Large intestine (tissue), 3 donors: Measurements from ENCODE around the gene STX16. TPM values are rescaled to one million over a fixed set of nuclear protein-coding genes. Genes with fewer than 3 reads are reported as not detected.

Experiments
- DNase-seq, 2 donors: peaks; one replicate each; pipeline versions ENCODE4 v3.0.0 to v3.0.0-alpha.2; 2013
- H3K27ac ChIP-seq: one replicate; pipeline ENCODE4 v1.5.1; 2013; ENCODE audit warnings: low read length
- H3K27me3 ChIP-seq: 2 replicates; pipeline ENCODE4 v1.6.1; 2013; ENCODE audit warnings: low read length; ENCODE audit not compliant: control insufficient read depth, insufficient read depth
- H3K36me3 ChIP-seq: 2 replicates; pipeline ENCODE4 v1.6.1; 2013; ENCODE audit warnings: low read length; ENCODE audit not compliant: control insufficient read depth, insufficient read depth
- H3K4me1 ChIP-seq: one replicate; pipeline ENCODE4 v1.6.1; 2013; ENCODE audit warnings: low read length; ENCODE audit not compliant: control insufficient read depth, insufficient read depth
- H3K4me3 ChIP-seq: one replicate; pipeline ENCODE4 v1.5.1; 2013; ENCODE audit warnings: low read length
- H3K9me3 ChIP-seq: one replicate; pipeline ENCODE4 v1.6.1; 2013; ENCODE audit warnings: mild to moderate bottlenecking, low read depth, low read length, moderate library complexity; ENCODE audit not compliant: control insufficient read depth
- WGBS: methylation state at CpG from one replicate; pipeline ENCODE4 v1.1.5; 2013; ENCODE audit warnings: low lambda C conversion rate; ENCODE audit not compliant: insufficient coverage; 5-methylcytosine and 5-hydroxymethylcytosine counted together
- polyA plus RNA-seq: library from polyadenylated mRNA; unstranded; fragments of 120-200 nt; gene quantifications from one replicate; pipeline ENCODE4 v1.2.1, GENCODE V29; 2013

The STX16 gene
- polyA plus RNA-seq, 1 donor: 80.6 TPM

DNA sequence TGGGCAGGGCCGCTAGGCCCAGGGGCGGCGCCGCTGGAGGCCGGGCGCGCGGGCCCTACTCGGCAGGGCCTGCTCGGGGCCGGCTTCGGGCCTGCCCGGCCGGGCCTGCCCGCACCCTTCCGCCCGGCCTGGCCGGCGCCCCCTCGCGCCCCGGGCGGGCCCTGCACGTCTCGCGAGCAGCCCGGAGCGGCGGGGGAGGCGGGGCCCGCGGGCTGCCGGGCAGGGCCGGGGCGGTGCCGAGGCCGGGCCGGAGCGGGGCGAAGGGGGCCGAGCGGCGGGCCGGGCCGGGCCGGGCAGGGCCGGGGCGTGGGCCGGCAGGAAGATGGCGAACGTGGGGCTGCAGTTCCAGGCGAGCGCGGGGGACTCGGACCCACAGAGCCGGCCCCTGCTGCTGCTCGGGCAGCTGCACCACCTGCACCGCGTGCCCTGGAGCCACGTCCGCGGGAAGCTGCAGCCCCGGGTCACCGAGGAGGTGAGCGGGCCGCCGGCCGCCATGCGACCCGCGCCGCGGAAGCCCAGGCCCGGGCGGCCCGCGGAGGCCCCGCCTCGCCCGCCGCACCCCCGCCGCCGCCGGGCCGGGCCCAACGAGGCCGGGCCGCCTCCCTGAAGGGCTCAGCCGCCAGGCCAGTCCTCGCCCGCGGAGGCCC, 41.6 kb downstream of the STX16 start, which contains the start of gene NPEPL1:
NPEPL1 (plus strand) TSS at position 222 of the 647 bp plus-strand sequence; CDS start at position 323, 101 bp downstream.
- Histone ChIP-seq H3K4me3 (peak within 1 kb of the TSS; percentile 32), H3K27ac (peak within 1 kb of the TSS; percentile 29), H3K9me3 (peaks cover 8% of the 10 kb centered on the region), H3K4me1 (peaks cover 12% of the 10 kb centered on the region), H3K36me3 (peaks cover 25% of the 10 kb centered on the region), H3K27me3 (no peaks in the 10 kb centered on the region)
- WGBS: no CpG with 5 or more reads among the region's 93 CpGs
- DNase-seq: peak; percentile 47 to 77

DNA sequence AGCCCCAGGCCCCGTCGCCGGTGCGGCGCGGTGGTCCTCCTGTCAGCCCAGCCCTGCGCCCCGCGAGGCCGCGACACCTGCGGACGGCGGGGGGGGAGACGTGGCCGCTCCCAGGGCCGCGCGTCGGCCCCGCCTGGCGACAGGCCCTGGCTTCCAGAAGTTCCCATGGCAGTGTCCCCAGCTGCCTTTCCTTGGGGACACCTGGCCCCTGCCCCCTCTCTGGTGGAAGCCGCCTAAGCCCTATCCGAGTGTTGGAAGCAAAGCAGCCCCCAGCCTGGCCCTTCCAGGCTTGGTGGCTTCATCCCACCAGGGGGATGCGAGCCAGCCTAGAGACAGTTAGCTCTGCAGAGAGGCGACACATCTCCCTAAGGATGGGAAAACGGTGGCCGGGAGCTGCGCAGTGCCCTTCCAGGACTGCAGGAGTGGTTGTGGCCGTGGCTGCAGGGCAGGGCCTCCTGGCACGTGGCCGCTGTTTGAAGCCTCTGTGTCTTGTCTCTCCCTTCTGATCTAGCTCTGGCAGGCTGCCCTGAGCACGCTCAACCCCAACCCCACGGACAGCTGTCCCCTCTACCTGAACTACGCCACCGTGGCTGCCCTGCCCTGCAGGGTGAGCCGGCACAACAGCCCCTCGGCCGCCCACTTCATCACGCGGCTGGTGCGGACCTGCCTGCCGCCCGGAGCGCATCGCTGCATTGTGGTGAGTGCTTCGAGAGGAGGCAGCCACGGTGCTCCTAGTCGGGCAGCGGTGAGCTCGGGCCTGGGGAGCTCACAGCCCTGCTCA, 42.3 kb downstream of the STX16 start:
- WGBS: no CpG with 5 or more reads among the region's 51 CpGs
- Histone ChIP-seq H3K9me3 (peaks cover 8% of the 10 kb centered on the region), H3K4me3 (peak overlapping the region; percentile 21), H3K4me1 (peaks cover 12% of the 10 kb centered on the region), H3K27me3 (no peaks in the 10 kb centered on the region), H3K27ac (no peak overlapping the region), H3K36me3 (peaks cover 31% of the 10 kb centered on the region)
- peak in 1 of 2 donors; percentile 61 for DNase-seq

DNA sequence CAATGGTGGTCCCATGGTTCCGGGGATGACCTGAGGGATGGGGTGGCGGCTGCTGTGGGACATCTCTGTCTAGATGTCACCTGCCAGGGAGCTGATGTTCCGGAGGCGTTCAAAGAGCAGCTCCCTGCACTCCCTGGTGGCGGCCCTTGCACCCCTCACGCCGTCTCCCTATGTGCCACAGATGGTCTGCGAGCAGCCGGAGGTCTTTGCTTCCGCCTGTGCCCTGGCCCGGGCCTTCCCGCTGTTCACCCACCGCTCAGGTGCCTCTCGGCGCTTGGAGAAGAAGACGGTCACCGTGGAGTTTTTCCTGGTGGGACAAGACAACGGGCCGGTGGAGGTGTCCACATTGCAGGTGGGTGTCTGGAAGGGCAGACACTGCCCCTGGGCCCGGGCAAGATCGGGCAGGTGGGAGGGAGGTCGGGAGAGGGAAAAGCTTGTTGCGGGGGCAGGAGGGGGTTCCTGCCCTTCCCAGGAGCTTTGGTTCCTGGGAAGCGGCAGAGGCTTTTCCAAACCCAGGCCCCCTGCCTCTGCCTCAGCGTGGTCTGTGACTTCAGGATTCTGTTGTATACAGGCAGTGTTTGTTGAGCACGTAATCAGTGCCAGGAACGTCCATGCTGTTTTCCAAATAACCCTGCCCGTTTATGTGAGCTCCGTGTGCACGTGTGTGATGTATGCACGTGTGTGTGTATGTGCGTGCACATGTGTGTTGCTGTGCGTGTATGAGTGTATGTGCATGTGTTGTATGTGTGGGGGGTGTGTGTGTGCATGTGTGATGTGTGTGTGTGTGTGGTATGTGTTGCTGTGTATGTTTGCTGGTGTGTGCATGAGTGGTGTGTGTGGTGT, 43.4 kb downstream of the STX16 start:
- DNase-seq: no peak
- Histone ChIP-seq H3K4me3 (no peak overlapping the region), H3K36me3 (peaks cover 40% of the 10 kb centered on the region), H3K27me3 (no peaks in the 10 kb centered on the region), H3K9me3 (peaks cover 8% of the 10 kb centered on the region), H3K4me1 (peaks cover 12% of the 10 kb centered on the region), H3K27ac (no peak overlapping the region)
- WGBS: no CpG with 5 or more reads among the region's 33 CpGs

DNA sequence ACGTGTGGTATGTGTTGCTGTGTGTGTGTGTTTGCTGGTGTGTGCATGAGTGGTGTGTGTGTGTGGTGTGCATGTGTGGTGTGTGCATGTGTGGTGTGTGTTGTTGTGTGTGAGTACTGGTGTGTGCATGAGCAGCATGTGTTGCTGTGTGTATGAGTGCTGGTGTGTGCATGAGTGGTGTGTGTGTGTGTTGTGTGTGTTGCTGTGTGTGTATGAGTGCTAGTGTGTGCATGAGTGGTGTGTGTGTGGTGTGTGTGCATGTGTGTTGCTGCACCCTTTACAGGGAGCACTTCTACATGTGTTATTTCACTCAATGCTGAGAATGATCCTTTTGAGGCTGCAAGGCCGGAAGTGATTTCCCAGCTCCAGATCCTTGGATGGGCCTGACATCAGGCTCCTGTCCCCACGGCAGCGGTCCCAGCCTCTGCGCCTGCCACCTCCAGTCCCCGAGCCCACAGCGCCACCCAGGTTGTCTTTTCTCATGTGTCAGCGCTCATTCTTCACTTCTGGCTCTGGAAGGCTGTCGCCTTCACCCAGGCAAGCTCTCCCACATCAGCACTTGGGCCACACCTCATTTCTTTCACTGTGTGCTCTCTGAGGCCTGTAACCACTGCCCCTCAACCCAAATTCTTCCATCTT, 44.1 kb downstream of the STX16 start:
- DNase-seq: no peak
- H3K27ac ChIP-seq: no peak overlapping the region
- no peak overlapping the region for H3K4me3 ChIP-seq
- H3K27me3 ChIP-seq: no peaks in the 10 kb centered on the region
- WGBS: 80% methylated on average over 1 of the region's 9 CpGs
- H3K4me1 ChIP-seq: peaks cover 12% of the 10 kb centered on the region
- peaks cover 8% of the 10 kb centered on the region for H3K9me3 ChIP-seq
- H3K36me3 ChIP-seq: peaks cover 45% of the 10 kb centered on the region

DNA sequence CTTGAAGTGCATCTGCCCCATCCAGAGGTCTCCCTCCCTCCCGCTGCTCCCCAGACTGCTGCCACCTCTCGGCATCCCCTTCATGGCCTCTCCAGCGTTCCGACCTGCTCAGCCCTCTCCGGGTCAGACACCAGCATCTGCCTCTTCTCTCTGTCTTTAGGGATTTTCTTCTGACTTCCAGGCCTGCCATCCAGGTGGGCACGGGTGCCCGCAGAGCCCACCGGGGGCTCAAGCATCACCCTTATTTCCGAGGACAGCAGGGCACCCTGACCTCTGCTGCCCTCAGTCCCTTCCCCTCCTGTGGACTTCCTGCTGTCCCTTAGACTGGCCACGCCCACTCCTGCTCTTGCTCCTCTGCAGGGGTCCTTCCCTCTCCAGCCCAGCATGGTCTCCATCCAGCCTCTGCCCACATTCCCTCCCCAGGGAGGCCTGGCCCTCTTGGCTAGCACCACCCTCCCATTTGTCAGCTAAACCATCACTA, 44.9 kb downstream of the STX16 start:
- Histone ChIP-seq H3K27me3 (no peaks in the 10 kb centered on the region), H3K9me3 (peaks cover 8% of the 10 kb centered on the region), H3K36me3 (peaks cover 48% of the 10 kb centered on the region), H3K27ac (no peak overlapping the region), H3K4me3 (no peak overlapping the region), H3K4me1 (peaks cover 15% of the 10 kb centered on the region)
- no peak for DNase-seq
- 70% methylated on average over 2 of the region's 10 CpGs for WGBS

DNA sequence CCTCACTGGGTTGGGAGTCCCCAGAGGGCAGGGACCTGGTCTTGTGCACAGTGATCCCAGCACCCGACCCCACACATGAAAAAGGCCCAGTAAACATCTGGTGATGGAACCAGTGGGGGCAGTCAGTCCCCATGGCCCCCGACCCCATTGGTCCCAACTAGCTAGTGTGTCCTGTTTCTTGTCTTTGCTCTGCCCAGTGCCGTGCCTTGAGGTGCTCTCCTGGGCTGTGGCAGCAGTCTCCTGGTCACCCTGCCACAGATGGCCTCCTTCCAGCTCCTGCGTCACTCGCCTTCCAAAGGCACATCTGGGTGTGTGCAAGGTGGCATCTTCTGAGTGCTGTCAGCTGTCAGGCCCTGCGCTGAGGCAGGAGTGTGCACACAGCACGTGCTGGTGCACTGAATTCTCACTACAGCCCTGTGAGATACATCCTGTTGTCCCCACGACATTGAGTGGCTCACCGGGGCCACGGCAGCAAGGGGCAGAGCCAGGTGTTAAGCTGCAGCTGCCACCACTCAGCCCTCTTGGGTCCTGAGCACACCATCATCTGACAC, 45.4 kb downstream of the STX16 start:
- H3K4me3 ChIP-seq: no peak overlapping the region
- H3K27ac ChIP-seq: no peak overlapping the region
- peaks cover 8% of the 10 kb centered on the region for H3K9me3 ChIP-seq
- H3K4me1 ChIP-seq: peaks cover 15% of the 10 kb centered on the region
- DNase-seq: no peak
- peaks cover 50% of the 10 kb centered on the region for H3K36me3 ChIP-seq
- WGBS: no CpG with 5 or more reads among the region's 10 CpGs
- no peaks in the 10 kb centered on the region for H3K27me3 ChIP-seq

DNA sequence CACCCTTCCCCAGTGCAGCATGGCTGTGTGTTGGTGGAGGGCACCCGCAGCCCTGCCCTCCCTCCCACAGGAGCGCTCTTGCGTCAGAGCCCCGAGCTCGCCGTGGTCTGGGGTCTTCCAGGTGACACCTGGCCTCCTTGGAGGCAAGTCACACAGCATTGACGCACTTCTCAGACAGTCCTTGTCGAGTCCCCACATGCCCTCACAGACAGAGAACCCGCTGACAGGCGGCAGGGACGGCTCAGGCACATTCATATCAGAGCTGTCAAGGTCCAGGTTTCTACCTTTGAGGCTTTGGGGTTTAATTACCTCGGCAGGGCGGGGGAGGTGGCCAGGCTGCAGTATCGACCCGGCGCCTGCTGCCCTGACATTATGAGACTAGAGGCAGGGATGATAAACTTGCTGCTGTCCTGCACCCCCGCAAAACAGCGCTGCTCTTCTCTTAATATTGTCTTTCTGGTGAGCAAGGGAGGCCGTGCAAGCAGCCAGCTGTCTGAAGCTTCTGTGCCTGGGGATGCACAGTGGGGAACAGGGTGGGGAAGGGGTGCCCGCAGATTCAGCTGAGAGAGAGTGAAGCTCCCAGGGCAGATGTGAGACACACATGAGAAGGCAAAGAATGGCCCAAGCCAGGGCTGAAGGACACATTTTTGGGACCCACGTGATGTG, 46.3 kb downstream of the STX16 start:
- Histone ChIP-seq H3K36me3 (peaks cover 58% of the 10 kb centered on the region), H3K9me3 (peaks cover 8% of the 10 kb centered on the region), H3K27me3 (no peaks in the 10 kb centered on the region), H3K4me1 (peaks cover 12% of the 10 kb centered on the region), H3K27ac (no peak overlapping the region), H3K4me3 (no peak overlapping the region)
- WGBS: no CpG with 5 or more reads among the region's 21 CpGs
- peak; percentile 68 to 81 for DNase-seq

DNA sequence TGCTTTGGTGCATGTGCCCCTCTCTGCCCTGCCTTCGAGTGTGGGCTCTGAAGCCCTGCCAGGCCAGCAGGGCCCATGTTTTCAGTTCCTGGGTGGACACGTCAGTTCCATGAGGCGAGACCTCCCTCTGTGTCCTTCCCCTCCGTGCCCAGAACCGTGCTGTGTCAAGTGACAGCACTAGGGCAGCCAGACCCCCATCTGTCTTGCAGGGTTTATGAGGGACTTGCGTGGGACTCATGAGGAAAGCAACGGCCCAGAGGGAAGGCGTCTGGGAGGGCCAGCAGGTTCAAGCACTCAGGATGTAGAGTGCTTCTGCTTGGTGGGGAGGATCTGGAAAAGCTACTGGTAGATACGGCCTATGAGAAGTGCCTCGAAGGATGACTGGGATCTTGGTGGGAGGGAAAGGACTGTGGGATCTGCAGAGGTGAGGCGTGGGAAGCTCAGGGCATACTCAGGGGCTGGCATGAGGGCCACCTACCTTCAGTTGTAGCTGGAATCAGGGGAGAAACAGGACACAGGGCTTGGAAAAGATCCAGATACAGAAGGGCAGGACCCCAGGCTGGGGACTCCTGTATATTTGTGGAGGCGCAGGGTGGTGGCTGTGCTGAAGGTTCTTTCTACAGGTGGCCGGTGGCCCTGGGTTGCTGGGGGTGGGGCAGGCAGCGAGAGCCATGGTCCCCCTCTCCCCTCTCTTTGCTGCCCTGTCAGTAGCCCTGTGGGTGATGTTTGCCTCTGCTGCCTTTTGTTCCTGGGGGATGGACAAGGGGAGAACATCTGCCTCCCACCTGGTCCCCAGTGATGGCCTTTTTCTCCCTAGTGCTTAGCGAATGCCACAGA, 47.0 kb downstream of the STX16 start:
- 100% methylated on average over 2 of the region's 15 CpGs for WGBS
- H3K27ac ChIP-seq: no peak overlapping the region
- DNase-seq: no peak
- no peak overlapping the region for H3K4me3 ChIP-seq
- H3K27me3 ChIP-seq: no peaks in the 10 kb centered on the region
- H3K9me3 ChIP-seq: peaks cover 8% of the 10 kb centered on the region
- peaks cover 12% of the 10 kb centered on the region for H3K4me1 ChIP-seq
- H3K36me3 ChIP-seq: peaks cover 66% of the 10 kb centered on the region
